HepG2 (cell line): ENCODE results near the gene NXN. TPM values are rescaled to one million over a fixed set of nuclear protein-coding genes. Genes with fewer than 3 reads are reported as not detected.
A peak's percentile ranks its signal among the peaks of the same experiment; 100 is the strongest.

Source experiments
- DNMT1 ChIP-seq: sonication (generic); formaldehyde crosslinking; IDR thresholded peaks from 2 replicates; pipeline ENCODE4 v1.5.1; 2020; ENCODE audit warnings: mild to moderate bottlenecking, missing genetic modification reagents
- HNF4A ChIP-seq: sonication (generic); formaldehyde crosslinking; IDR thresholded peaks from 2 replicates; pipeline ENCODE4 v1.4.0; 2020; ENCODE audit warnings: missing genetic modification reagents
- IRX3 ChIP-seq: sonication (generic); formaldehyde crosslinking; IDR thresholded peaks from 2 replicates; pipeline ENCODE4 v1.8.1; 2023; ENCODE audit warnings: mild to moderate bottlenecking, low read depth, missing genetic modification reagents, borderline replicate concordance
- KLF9 ChIP-seq: IDR thresholded peaks from 2 replicates; pipeline ENCODE4 v1.6.1; 2016; ENCODE audit warnings: low read depth
- POGZ ChIP-seq: sonication (generic); formaldehyde crosslinking; IDR thresholded peaks from 2 replicates; pipeline ENCODE4 v1.4.0; 2020; ENCODE audit warnings: mild to moderate bottlenecking, missing genetic modification reagents
- SALL2 ChIP-seq: sonication (generic); formaldehyde crosslinking; IDR thresholded peaks from 2 replicates; pipeline ENCODE4 v1.8.1; 2023; ENCODE audit warnings: mild to moderate bottlenecking, missing genetic modification reagents, inconsistent platforms
- ZFP37 ChIP-seq: sonication (generic); formaldehyde crosslinking; IDR thresholded peaks from 2 replicates; pipeline ENCODE4 v1.4.0; 2020; ENCODE audit warnings: missing genetic modification reagents, borderline replicate concordance
- ZNF335 ChIP-seq: sonication (generic); formaldehyde crosslinking; IDR thresholded peaks from 2 replicates; pipeline ENCODE4 v1.4.0; 2020; ENCODE audit warnings: missing genetic modification reagents
- ZNF441 ChIP-seq: sonication (generic); formaldehyde crosslinking; IDR thresholded peaks from 2 replicates; pipeline ENCODE4 v1.7.0; 2021; ENCODE audit warnings: missing genetic modification reagents, borderline replicate concordance
- ZNF83 ChIP-seq: sonication (generic); formaldehyde crosslinking; IDR thresholded peaks from 2 replicates; pipeline ENCODE4 v1.4.0; 2020; ENCODE audit warnings: missing genetic modification reagents, mild to moderate bottlenecking, borderline replicate concordance
- polyA plus RNA-seq, 8 experiments: library from polyadenylated mRNA; depleted of rRNA in 3 of 8; stranded (reverse) in 7 of 8; unstranded in 1 of 8; fragments of >200 nt; fragmentation: Illumina TruSeq in 4 of 8; extraction: Trizol in 4 of 8; gene quantifications; 2 replicates each; pipeline versions ENCODE4 v1.2.1 to v1.2.3, GENCODE V29; 2011 to 2016; ENCODE audit warnings: low read depth in 4 of 8, missing spikeins in 1 of 8, mixed read lengths in 1 of 8; ENCODE audit not compliant: insufficient read depth in 1 of 8
- total RNA-seq, 5 experiments: library from RNA; depleted of rRNA; stranded (reverse); fragments of >200 nt; fragmentation: Illumina TruSeq; extraction: Trizol; gene quantifications; 2 replicates each; pipeline ENCODE4 v1.2.3, GENCODE V29; 2016; ENCODE audit warnings: low read depth in 1 of 5
- TF ChIP-seq, protein P1 (sequence below): sonication (generic); formaldehyde crosslinking; IDR thresholded peaks from 2 replicates; pipeline ENCODE4 v1.9.0; 2021; ENCODE audit warnings: missing genetic modification reagents, borderline replicate concordance
- TF ChIP-seq, protein P2 (sequence below): sonication (generic); formaldehyde crosslinking; IDR thresholded peaks from 2 replicates; pipeline ENCODE4 v1.4.0; 2020; ENCODE audit warnings: missing genetic modification reagents
- TF ChIP-seq, protein P3 (sequence below): sonication (generic); formaldehyde crosslinking; IDR thresholded peaks from 2 replicates; pipeline ENCODE4 v1.8.0; 2022; ENCODE audit warnings: mild to moderate bottlenecking, missing genetic modification reagents, moderate library complexity
- TF ChIP-seq, protein P4 (sequence below): sonication (generic); formaldehyde crosslinking; IDR thresholded peaks from 2 replicates; pipeline ENCODE4 v1.5.1; 2020; ENCODE audit warnings: mild to moderate bottlenecking, missing genetic modification reagents, borderline replicate concordance
- TF ChIP-seq, protein P5 (sequence below): sonication (generic); formaldehyde crosslinking; conservative IDR thresholded peaks from 2 replicates; pipeline ENCODE4 v1.5.0; 2020; ENCODE audit warnings: missing genetic modification reagents

The NXN gene
- total and polyA plus RNA-seq, 2 of the 13 experiments (the other 11 are each of a cell fraction or from before 2014, with no cell fraction given), result 22.2 to 24.3 TPM

DNA sequence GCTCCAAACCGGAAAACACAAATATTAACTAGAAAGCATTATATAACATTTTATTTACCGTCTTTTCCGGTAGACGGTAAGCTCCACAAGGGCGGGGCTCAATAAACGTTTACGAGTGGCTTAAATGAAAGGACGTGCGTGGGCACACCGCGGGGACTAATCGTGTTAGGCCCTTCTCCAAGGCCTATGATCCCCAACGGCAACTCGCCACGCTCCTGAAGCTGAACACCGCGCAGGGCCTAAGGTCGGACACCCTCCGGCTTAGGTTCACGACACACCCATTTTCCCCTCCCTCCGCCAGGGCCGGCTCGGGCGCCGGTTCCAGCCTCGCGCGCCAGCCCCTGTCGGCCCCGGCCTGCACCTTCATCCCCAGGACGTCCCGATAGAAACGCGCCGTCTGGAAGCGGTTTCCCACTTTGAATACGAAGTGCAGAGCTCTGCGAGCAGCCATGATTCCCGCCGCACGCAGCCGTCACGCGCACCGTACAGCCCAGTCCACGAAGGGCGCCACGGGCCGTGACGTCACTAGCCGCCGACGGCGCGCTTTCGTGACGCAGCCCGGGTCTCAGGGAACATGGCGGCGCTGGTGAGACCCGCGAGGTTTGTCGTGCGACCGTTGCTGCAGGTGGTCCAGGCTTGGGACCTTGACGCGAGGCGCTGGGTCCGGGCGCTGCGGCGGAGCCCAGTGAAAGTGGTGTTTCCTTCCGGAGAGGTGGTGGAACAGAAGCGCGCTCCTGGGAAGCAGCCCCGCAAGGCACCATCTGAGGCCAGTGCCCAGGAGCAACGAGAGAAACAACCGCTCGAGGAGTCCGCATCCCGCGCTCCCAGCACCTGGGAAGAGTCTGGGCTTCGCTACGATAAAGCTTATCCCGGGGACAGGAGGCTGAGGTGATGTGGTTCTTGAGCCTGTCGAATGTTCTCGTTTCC lies 197.5 kb downstream of the NXN start, which contains the start of the genes GLOD4 and MRM3 (continued):
- TF ChIP-seq, protein P1, sequence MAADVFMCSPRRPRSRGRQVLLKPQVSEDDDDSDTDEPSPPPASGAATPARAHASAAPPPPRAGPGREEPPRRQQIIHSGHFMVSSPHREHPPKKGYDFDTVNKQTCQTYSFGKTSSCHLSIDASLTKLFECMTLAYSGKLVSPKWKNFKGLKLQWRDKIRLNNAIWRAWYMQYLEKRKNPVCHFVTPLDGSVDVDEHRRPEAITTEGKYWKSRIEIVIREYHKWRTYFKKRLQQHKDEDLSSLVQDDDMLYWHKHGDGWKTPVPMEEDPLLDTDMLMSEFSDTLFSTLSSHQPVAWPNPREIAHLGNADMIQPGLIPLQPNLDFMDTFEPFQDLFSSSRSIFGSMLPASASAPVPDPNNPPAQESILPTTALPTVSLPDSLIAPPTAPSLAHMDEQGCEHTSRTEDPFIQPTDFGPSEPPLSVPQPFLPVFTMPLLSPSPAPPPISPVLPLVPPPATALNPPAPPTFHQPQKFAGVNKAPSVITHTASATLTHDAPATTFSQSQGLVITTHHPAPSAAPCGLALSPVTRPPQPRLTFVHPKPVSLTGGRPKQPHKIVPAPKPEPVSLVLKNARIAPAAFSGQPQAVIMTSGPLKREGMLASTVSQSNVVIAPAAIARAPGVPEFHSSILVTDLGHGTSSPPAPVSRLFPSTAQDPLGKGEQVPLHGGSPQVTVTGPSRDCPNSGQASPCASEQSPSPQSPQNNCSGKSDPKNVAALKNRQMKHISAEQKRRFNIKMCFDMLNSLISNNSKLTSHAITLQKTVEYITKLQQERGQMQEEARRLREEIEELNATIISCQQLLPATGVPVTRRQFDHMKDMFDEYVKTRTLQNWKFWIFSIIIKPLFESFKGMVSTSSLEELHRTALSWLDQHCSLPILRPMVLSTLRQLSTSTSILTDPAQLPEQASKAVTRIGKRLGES (CRISPR knock-in tag), result peak; percentile 85; the same call in 1 of the 2 replicates
- TF ChIP-seq POGZ (CRISPR knock-in tag) (peak; percentile 92), ZFP37 (CRISPR knock-in tag) (no peak), IRX3 (CRISPR knock-in tag) (0 out of 2 replicates have a peak, but pooled peaks have one; percentile 74), DNMT1 (CRISPR knock-in tag) (peak; percentile 81; the same call in 1 of the 2 replicates), ZNF335 (CRISPR knock-in tag) (peak; percentile 75), KLF9 (CRISPR knock-in tag) (peak; percentile 98), HNF4A (CRISPR knock-in tag) (peak; percentile 48; the same call in 1 of the 2 replicates), SALL2 (CRISPR knock-in tag) (no peak), ZNF83 (CRISPR knock-in tag) (no peak), ZNF441 (CRISPR knock-in tag) (peak; percentile 53; the same call in 1 of the 2 replicates)
- TF ChIP-seq, protein P2, sequence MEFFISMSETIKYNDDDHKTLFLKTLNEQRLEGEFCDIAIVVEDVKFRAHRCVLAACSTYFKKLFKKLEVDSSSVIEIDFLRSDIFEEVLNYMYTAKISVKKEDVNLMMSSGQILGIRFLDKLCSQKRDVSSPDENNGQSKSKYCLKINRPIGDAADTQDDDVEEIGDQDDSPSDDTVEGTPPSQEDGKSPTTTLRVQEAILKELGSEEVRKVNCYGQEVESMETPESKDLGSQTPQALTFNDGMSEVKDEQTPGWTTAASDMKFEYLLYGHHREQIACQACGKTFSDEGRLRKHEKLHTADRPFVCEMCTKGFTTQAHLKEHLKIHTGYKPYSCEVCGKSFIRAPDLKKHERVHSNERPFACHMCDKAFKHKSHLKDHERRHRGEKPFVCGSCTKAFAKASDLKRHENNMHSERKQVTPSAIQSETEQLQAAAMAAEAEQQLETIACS (CRISPR knock-in tag), result 0 out of 2 replicates have a peak, but pooled peaks have one; percentile 29
- TF ChIP-seq, protein P3, sequence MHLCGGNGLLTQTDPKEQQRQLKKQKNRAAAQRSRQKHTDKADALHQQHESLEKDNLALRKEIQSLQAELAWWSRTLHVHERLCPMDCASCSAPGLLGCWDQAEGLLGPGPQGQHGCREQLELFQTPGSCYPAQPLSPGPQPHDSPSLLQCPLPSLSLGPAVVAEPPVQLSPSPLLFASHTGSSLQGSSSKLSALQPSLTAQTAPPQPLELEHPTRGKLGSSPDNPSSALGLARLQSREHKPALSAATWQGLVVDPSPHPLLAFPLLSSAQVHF, result 0 out of 2 replicates have a peak, but pooled peaks have one; percentile 70
- TF ChIP-seq, protein P4, sequence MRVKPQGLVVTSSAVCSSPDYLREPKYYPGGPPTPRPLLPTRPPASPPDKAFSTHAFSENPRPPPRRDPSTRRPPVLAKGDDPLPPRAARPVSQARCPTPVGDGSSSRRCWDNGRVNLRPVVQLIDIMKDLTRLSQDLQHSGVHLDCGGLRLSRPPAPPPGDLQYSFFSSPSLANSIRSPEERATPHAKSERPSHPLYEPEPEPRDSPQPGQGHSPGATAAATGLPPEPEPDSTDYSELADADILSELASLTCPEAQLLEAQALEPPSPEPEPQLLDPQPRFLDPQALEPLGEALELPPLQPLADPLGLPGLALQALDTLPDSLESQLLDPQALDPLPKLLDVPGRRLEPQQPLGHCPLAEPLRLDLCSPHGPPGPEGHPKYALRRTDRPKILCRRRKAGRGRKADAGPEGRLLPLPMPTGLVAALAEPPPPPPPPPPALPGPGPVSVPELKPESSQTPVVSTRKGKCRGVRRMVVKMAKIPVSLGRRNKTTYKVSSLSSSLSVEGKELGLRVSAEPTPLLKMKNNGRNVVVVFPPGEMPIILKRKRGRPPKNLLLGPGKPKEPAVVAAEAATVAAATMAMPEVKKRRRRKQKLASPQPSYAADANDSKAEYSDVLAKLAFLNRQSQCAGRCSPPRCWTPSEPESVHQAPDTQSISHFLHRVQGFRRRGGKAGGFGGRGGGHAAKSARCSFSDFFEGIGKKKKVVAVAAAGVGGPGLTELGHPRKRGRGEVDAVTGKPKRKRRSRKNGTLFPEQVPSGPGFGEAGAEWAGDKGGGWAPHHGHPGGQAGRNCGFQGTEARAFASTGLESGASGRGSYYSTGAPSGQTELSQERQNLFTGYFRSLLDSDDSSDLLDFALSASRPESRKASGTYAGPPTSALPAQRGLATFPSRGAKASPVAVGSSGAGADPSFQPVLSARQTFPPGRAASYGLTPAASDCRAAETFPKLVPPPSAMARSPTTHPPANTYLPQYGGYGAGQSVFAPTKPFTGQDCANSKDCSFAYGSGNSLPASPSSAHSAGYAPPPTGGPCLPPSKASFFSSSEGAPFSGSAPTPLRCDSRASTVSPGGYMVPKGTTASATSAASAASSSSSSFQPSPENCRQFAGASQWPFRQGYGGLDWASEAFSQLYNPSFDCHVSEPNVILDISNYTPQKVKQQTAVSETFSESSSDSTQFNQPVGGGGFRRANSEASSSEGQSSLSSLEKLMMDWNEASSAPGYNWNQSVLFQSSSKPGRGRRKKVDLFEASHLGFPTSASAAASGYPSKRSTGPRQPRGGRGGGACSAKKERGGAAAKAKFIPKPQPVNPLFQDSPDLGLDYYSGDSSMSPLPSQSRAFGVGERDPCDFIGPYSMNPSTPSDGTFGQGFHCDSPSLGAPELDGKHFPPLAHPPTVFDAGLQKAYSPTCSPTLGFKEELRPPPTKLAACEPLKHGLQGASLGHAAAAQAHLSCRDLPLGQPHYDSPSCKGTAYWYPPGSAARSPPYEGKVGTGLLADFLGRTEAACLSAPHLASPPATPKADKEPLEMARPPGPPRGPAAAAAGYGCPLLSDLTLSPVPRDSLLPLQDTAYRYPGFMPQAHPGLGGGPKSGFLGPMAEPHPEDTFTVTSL (CRISPR knock-in tag), result peak; percentile 72; the same call in 1 of the 2 replicates
- TF ChIP-seq, protein P5, sequence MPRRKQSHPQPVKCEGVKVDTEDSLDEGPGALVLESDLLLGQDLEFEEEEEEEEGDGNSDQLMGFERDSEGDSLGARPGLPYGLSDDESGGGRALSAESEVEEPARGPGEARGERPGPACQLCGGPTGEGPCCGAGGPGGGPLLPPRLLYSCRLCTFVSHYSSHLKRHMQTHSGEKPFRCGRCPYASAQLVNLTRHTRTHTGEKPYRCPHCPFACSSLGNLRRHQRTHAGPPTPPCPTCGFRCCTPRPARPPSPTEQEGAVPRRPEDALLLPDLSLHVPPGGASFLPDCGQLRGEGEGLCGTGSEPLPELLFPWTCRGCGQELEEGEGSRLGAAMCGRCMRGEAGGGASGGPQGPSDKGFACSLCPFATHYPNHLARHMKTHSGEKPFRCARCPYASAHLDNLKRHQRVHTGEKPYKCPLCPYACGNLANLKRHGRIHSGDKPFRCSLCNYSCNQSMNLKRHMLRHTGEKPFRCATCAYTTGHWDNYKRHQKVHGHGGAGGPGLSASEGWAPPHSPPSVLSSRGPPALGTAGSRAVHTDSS, result no peak
